H9 (cell line): ENCODE results near the gene UTP20. TPM values are rescaled to one million over a fixed set of nuclear protein-coding genes. Genes with fewer than 3 reads are reported as not detected.

Experiments used
- DNase-seq: peaks from one replicate; pipeline ENCODE4 v3.0.0-alpha.2; 2017
- H2AFZ ChIP-seq: one replicate; pipeline ENCODE4 v1.6.1; 2013; ENCODE audit warnings: mild to moderate bottlenecking, low read length, control low read depth, moderate library complexity
- H2AK5ac ChIP-seq: 2 replicates; pipeline ENCODE4 v1.6.1; 2013; ENCODE audit warnings: low read length, control low read depth, mixed read lengths; ENCODE audit not compliant: insufficient read length
- H2BK120ac ChIP-seq: one replicate; pipeline ENCODE4 v1.6.1; 2013; ENCODE audit warnings: low read depth, mild to moderate bottlenecking, low read length, control low read depth, inconsistent platforms; ENCODE audit not compliant: poor library complexity, severe bottlenecking
- H2BK12ac ChIP-seq: 2 replicates; pipeline ENCODE4 v1.6.1; 2013; ENCODE audit warnings: low read length, control low read depth, mixed read lengths, low read depth; ENCODE audit not compliant: insufficient read length
- H2BK15ac ChIP-seq: 2 replicates; pipeline ENCODE4 v1.6.1; 2013; ENCODE audit warnings: low read depth, low read length, control low read depth
- H2BK20ac ChIP-seq: one replicate; pipeline ENCODE4 v1.6.1; 2013; ENCODE audit warnings: low read depth, mild to moderate bottlenecking, low read length, control low read depth, inconsistent platforms; ENCODE audit not compliant: poor library complexity, severe bottlenecking
- H2BK5ac ChIP-seq: 2 replicates; pipeline ENCODE4 v1.6.1; 2013; ENCODE audit warnings: low read length, control low read depth, mixed read lengths; ENCODE audit not compliant: insufficient read length
- H3K14ac ChIP-seq: 2 replicates; pipeline ENCODE4 v1.6.1; 2013; ENCODE audit warnings: low read length, control low read depth; ENCODE audit not compliant: insufficient read depth
- H3K18ac ChIP-seq: 2 replicates; pipeline ENCODE4 v1.6.1; 2013; ENCODE audit warnings: low read depth, mild to moderate bottlenecking, mixed read lengths, low read length, control low read depth; ENCODE audit not compliant: insufficient read length
- H3K23ac ChIP-seq: 2 replicates; pipeline ENCODE4 v1.6.1; 2013; ENCODE audit warnings: low read length, control low read depth, mixed read lengths, low read depth; ENCODE audit not compliant: insufficient read length
- H3K23me2 ChIP-seq: 2 replicates; pipeline ENCODE4 v1.6.1; 2013; ENCODE audit warnings: low read depth, mild to moderate bottlenecking, mixed read lengths, low read length, control low read depth; ENCODE audit not compliant: insufficient read length, poor library complexity, severe bottlenecking
- H3K27ac ChIP-seq: 2 replicates; pipeline ENCODE4 v1.5.1; 2013; ENCODE audit warnings: low read length, control low read depth, mixed read lengths, low read depth; ENCODE audit not compliant: insufficient read length
- H3K27me3 ChIP-seq: 2 replicates; pipeline ENCODE4 v1.6.1; 2013; ENCODE audit warnings: low read length, control low read depth, inconsistent platforms; ENCODE audit not compliant: insufficient read depth
- H3K4ac ChIP-seq: 2 replicates; pipeline ENCODE4 v1.6.1; 2013; ENCODE audit warnings: low read depth, mild to moderate bottlenecking, control low read depth, inconsistent platforms, low read length, moderate library complexity
- H3K4me1 ChIP-seq: 2 replicates; pipeline ENCODE4 v1.6.1; 2013; ENCODE audit warnings: low read length, control low read depth, inconsistent platforms; ENCODE audit not compliant: insufficient read depth
- H3K4me2 ChIP-seq: 2 replicates; pipeline ENCODE4 v1.6.1; 2013; ENCODE audit warnings: low read length, control low read depth, mixed read lengths; ENCODE audit not compliant: insufficient read length, insufficient read depth
- H3K56ac ChIP-seq: 2 replicates; pipeline ENCODE4 v1.6.1; 2013; ENCODE audit warnings: low read depth, mild to moderate bottlenecking, mixed read lengths, low read length, control low read depth; ENCODE audit not compliant: insufficient read length
- H3K79me1 ChIP-seq: 2 replicates; pipeline ENCODE4 v1.6.1; 2013; ENCODE audit warnings: low read depth, mild to moderate bottlenecking, moderate library complexity, low read length, control low read depth, inconsistent platforms; ENCODE audit not compliant: insufficient read depth, poor library complexity, severe bottlenecking
- H3K79me2 ChIP-seq: 2 replicates; pipeline ENCODE4 v1.6.1; 2013; ENCODE audit warnings: low read length, control low read depth, inconsistent platforms; ENCODE audit not compliant: insufficient read depth
- H3K9ac ChIP-seq: 2 replicates; pipeline ENCODE4 v1.6.1; 2013; ENCODE audit warnings: low read length, control low read depth, mixed read lengths; ENCODE audit not compliant: insufficient read length; ENCODE audit errors: extremely low read depth
- H3K9me3 ChIP-seq: one replicate; pipeline ENCODE4 v1.6.1; 2013; ENCODE audit warnings: low read depth, low read length, inconsistent platforms; ENCODE audit not compliant: control insufficient read depth
- H3T11ph ChIP-seq: one replicate; pipeline ENCODE4 v1.6.1; 2013; ENCODE audit warnings: mild to moderate bottlenecking, low read length, control low read depth, inconsistent platforms
- H4K20me1 ChIP-seq: one replicate; pipeline ENCODE4 v1.6.1; 2013; ENCODE audit not compliant: control insufficient read depth, insufficient read length, insufficient read depth
- H4K5ac ChIP-seq: 2 replicates; pipeline ENCODE4 v1.6.1; 2013; ENCODE audit warnings: low read depth, mild to moderate bottlenecking, mixed read lengths, low read length, control low read depth; ENCODE audit not compliant: insufficient read length
- H4K8ac ChIP-seq: replicated peaks from 2 replicates; pipeline ENCODE4 v1.6.1; 2013; ENCODE audit warnings: low read length, control low read depth, mixed read lengths, low read depth; ENCODE audit not compliant: insufficient read length
- H4K91ac ChIP-seq: 2 replicates; pipeline ENCODE4 v1.6.1; 2013; ENCODE audit warnings: low read depth, mild to moderate bottlenecking, moderate library complexity, mixed read lengths, low read length, control low read depth; ENCODE audit not compliant: insufficient read length
- H3K27ac Mint-ChIP-seq, 3 experiments: 2 replicates in 2 of 3; 3 replicates in 1 of 3; pipeline ENCODE4 v1.8.0; 2020 to 2021; ENCODE audit warnings: mixed read lengths in 3 of 3, mild to moderate bottlenecking in 1 of 3, moderate library complexity in 1 of 3
- H3K27me3 Mint-ChIP-seq: 2 replicates; pipeline ENCODE4 v1.8.0; 2021; ENCODE audit warnings: low read depth, mild to moderate bottlenecking, moderate library complexity, mixed read lengths
- H3K36me3 Mint-ChIP-seq, 3 experiments: 2 replicates in 2 of 3; 3 replicates in 1 of 3; pipeline ENCODE4 v1.8.0; 2020 to 2021; ENCODE audit warnings: low read depth in 3 of 3, mixed read lengths in 3 of 3; ENCODE audit not compliant: insufficient read depth in 1 of 3
- H3K4me1 Mint-ChIP-seq, 2 experiments: 2 replicates each; pipeline ENCODE4 v1.8.0; 2020; ENCODE audit warnings: mixed read lengths in 2 of 2
- H3K4me3 Mint-ChIP-seq, 2 experiments: 2 replicates in 1 of 2; 3 replicates in 1 of 2; pipeline ENCODE4 v1.8.0; 2020 to 2021; ENCODE audit warnings: mild to moderate bottlenecking in 2 of 2, mixed read lengths in 2 of 2, moderate library complexity in 1 of 2
- H3K9me3 Mint-ChIP-seq, 2 experiments: 2 replicates in 1 of 2; 3 replicates in 1 of 2; pipeline ENCODE4 v1.8.0; 2020; ENCODE audit warnings: mild to moderate bottlenecking in 2 of 2, mixed read lengths in 2 of 2, moderate library complexity in 1 of 2
- WGBS: extraction: QIAGEN DNeasy Blood & Tissue Kit; methylation state at CpG from one replicate; pipeline ENCODE4 v1.1.7; 2013; ENCODE audit warnings: missing lambda C conversion rate, low lambda C conversion rate, mixed read lengths; ENCODE audit not compliant: insufficient read length; ENCODE audit errors: extremely low coverage; 5-methylcytosine and 5-hydroxymethylcytosine counted together
- total RNA-seq: library from RNA; stranded (reverse); gene quantifications from 2 replicates; pipeline ENCODE4 v1.2.1, GENCODE V29; 2021
- TF ChIP-seq, protein P1 (sequence below): fragments of 200-600 bp; sonication (generic); conservative IDR thresholded peaks from 3 replicates; pipeline ENCODE4 v1.8.0; 2021; ENCODE audit warnings: antibody characterized with exemption, mild to moderate bottlenecking

The UTP20 gene
- total RNA-seq, 1 experiment from 2014 or later, result 38.3 TPM

DNA sequence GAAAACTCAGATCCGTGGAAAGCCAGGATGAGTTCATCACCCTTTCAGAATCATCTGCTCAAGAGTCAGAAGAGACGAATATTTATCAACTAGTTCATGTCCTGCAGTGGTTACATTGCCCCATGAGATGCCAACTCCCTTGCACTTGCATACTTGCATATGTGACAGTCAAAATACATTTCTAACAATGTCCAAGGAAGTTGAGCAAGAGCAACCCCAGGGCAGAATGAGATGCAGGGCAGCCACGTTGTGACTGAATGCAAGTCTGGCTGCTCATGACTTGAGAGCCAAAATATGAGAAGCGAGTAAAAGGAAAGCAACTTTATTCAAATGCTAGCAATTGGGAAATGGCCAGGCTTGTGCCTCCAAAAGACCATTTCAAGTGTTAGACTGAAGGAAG lies 23.6 kb upstream of the UTP20 start:
- Histone ChIP-seq H2AK5ac (no peak overlapping the region), H3K4me1 (no peaks in the 10 kb centered on the region; the same call in 1 of the 2 replicates), H3K27ac (no peak overlapping the region), H3K18ac (no peak overlapping the region), H4K91ac (no peak overlapping the region), H3K4ac (no peak overlapping the region), H2BK15ac (no peak overlapping the region), H3K56ac (no peak overlapping the region), H3K9me3 (no peaks in the 10 kb centered on the region), H2BK5ac (no peak overlapping the region), H2BK12ac (no peak overlapping the region), H3K4me2 (no peak overlapping the region), H3K27me3 (0 out of 2 replicates have a peak, but pooled peaks cover 3% of the 10 kb centered on the region), H3K9ac (no peak overlapping the region), H2BK120ac (no peak overlapping the region), H4K8ac (no peak overlapping the region), H4K5ac (no peak overlapping the region), H2AFZ (no peak overlapping the region), H3K79me2 (no peaks in the 10 kb centered on the region), H3T11ph (no peak overlapping the region), H3K79me1 (no peaks in the 10 kb centered on the region), H2BK20ac (no peak overlapping the region), H3K23ac (no peak overlapping the region), H3K14ac (no peak overlapping the region), H3K23me2 (no peaks in the 10 kb centered on the region), H4K20me1 (no peaks in the 10 kb centered on the region)
- no peak for DNase-seq
- no peak overlapping the region for H3K27ac Mint-ChIP-seq
- H3K4me3 Mint-ChIP-seq, result no peak overlapping the region
- H3K36me3 Mint-ChIP-seq, result no peaks in the 10 kb centered on the region; a peak in 1 of 7 replicates
- peaks cover 4 to 6% of the 10 kb centered on the region in 2 experiments for H3K4me1 Mint-ChIP-seq
- H3K27me3 Mint-ChIP-seq, result no peaks in the 10 kb centered on the region
- no CpG with 5 or more reads among the region's 4 CpGs for WGBS
- TF ChIP-seq, protein P1, sequence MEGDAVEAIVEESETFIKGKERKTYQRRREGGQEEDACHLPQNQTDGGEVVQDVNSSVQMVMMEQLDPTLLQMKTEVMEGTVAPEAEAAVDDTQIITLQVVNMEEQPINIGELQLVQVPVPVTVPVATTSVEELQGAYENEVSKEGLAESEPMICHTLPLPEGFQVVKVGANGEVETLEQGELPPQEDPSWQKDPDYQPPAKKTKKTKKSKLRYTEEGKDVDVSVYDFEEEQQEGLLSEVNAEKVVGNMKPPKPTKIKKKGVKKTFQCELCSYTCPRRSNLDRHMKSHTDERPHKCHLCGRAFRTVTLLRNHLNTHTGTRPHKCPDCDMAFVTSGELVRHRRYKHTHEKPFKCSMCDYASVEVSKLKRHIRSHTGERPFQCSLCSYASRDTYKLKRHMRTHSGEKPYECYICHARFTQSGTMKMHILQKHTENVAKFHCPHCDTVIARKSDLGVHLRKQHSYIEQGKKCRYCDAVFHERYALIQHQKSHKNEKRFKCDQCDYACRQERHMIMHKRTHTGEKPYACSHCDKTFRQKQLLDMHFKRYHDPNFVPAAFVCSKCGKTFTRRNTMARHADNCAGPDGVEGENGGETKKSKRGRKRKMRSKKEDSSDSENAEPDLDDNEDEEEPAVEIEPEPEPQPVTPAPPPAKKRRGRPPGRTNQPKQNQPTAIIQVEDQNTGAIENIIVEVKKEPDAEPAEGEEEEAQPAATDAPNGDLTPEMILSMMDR, result no peak
- H3K9me3 Mint-ChIP-seq, result peaks cover 6 to 15% of the 10 kb centered on the region in 2 experiments; a peak in 4 of 5 replicates
